HG03571 (cell line): ENCODE results near the gene TMEM223.
A peak's percentile ranks its signal among the peaks of the same experiment; 100 is the strongest.
"Not testable (repeated sequence)": the region's sequence is repeated elsewhere in the genome, so short reads cannot be mapped to it uniquely, and the experiment has no call there.

Experiments
- ATAC-seq: cut with Tn5 transposase; IDR thresholded peaks from one replicate; pipeline ENCODE4 v1.9.1; 2021; ENCODE audit not compliant: unreplicated experiment

TMEM223 gene

DNA sequence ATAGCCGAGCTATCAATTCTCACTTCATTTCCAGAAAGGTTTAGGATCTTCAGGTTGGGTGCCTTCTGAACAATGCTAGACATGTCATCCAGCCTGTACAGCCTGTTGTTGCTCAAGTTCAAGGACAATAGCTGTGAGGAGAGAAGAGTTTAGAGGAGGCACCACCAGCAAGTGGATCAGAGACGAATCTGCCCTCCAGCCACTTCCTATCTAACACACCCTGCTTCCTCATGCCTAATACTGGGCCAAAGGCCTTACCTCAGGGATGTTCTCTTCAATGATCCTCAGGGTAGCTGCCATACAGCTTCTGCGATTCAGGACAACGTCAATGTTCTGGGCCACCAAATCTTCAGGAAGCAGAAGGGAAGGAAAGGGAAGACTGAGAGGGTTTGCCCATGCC is 9.3 kb upstream of the TMEM223 start:
- ATAC-seq = no peak

DNA sequence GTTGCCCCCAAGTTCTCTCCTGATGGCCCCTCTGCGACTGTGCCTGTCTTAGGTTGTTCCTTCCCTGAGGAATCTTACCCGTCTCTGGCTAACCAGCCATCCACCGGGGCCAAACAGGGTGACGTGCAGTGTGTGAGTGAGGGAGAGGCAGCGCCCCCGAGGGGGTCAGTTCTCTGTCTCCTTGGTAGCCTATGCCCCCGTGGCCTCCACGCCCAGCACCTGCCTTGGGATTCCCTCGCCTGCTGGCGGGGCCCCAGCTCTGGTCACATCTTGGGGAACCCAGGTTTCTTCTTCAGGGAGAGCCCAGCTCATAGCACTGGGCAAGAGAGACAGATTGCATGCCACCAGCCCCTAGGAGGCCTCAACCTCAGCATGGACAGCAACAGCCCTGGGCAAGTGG is 7.7 kb upstream of the TMEM223 start:
- no peak for ATAC-seq

DNA sequence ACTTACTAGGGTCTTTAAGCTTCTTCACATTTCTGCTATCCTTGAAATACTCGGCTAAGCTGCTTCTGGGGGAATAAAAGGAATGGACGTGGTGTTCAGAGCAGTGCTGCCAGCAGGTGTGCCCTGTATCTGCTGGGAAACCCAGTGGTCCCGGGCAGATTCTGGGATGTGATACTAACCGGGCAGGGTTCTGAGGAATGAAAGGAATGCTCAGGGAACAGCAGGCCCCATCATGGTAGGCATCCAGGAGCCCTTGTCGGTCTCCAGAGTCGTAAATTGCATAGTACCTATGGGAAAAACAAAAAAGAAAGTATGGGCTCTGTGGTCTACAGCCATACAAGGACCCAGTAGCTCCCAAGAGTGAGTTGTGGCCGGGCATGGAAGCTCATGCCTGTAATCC is 4.5 kb upstream of the TMEM223 start:
- no peak for ATAC-seq

DNA sequence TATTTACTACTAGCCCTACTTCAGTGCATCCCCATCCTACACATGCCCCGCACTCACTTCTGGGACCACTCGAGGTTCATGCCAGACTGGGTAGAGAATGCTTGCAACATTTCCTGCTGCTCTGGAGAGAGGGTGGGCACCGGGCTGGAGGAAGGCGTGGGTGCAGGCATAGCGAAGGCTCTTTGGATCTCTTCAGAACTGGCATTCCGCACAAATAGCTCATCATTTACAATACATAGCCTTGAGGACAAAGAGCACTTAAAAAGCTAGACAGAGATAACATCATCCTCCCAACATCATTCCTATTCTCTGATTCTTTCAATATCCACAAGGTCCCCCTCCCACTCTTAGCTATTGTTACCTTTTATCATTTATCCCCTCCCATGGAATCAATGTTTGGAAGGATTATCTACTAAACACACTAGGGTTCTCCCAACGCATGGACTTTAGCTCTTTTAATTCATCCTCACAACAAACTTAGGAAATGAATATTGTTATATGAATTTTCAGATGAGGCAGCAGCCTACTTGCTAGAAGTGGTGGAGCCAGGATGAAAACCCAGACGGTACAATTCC is 2.5 kb upstream of the TMEM223 start:
- ATAC-seq = no peak

DNA sequence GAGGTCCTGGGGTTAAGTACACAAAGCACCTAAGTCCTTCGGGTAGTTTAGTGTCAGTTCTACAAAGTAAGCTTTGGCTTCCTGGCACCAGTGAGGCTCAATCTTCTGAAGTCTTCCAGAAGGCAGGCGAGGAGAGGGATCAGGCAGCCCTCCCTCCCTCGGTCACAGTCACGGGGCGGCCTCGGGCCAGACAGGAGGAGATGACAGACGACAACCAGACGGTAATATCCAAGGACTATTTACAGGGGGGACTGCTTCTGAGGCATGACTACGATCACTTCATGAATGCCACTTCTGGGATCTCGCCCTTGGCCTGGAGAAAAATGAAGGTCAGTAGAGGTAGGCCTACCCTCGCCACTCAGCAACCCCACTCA is 383 bp upstream of the TMEM223 start:
- no peak for ATAC-seq

DNA sequence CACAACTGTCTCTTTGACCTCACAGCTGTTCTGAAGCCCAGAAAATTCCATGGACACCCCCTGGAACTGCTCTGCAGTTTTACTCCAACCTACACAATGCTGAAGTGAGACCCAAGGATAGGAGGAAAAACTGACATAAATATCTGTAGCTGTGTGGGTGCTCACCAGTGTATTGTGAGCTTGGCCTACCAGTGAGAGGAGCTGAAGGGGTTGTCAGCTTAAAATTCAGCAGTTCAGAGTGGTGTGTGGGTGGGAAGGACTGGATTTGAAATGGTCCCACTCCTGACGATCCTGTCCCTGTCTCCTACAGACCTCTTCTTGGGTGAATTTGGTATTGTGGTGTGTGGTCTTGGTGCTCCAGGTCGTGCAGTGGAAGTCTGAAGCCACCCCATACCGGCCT is 2.2 kb downstream of the TMEM223 start:
- no peak for ATAC-seq

DNA sequence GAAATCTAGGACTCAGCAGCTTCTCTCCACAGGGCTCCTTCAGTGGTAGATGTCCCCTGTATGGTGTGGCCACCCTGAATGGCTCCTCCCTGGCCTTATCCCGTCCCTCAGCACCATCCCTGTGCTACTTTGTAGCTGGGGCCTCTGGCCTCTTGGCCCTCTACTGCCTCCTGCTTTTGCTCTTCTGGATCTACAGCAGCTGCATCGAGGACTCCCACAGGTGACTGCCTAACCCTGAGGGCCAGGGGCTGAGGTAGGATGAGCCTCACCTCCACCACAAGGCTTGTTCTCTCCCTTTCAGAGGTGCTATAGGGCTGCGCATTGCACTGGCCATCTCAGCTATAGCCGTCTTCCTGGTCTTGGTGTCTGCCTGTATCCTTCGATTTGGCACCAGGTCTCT is 2.8 kb downstream of the TMEM223 start:
- ATAC-seq = no peak

DNA sequence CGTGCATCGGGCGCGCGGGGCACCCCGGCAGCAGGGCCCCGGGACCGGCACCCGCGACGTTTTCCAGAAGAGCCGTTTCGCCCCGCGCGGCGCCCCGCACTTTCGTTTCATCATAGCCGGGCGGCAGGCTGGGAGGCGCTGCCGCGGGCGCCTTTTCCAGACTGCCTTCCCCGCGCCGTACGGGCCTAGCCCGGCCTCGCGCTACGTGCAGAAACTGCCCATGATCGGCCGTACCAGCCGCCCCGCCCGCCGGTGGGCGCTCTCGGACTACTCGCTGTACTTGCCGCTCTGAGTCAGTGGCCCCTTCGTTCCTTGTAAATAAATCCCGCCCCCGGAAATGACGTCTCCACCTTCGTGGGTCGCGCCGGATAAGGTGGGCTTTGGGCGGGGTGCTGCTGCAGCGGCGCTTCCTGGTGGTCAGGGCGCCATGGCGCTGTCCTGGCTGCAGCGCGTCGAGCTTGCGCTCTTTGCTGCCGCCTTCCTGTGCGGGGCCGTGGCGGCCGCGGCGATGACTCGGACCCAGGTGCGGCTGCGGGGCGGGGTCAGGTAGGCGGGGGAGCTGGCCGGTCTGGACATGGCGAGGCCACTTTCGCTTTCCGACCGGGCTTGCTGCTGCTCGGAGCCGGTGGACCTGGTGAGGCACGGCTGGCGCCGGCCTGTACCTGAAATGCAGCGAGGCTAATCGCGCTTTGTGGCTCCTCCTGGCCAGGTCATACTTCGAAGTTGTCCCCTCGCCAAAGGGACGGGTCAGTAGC is 4.6 kb downstream of the TMEM223 start, which contains the start of gene TMEM179B:
TMEM179B (plus strand) TSS at position 398 of the 755 bp plus-strand sequence; CDS start at position 428, 30 bp downstream.
- peak; percentile 50 for ATAC-seq

DNA sequence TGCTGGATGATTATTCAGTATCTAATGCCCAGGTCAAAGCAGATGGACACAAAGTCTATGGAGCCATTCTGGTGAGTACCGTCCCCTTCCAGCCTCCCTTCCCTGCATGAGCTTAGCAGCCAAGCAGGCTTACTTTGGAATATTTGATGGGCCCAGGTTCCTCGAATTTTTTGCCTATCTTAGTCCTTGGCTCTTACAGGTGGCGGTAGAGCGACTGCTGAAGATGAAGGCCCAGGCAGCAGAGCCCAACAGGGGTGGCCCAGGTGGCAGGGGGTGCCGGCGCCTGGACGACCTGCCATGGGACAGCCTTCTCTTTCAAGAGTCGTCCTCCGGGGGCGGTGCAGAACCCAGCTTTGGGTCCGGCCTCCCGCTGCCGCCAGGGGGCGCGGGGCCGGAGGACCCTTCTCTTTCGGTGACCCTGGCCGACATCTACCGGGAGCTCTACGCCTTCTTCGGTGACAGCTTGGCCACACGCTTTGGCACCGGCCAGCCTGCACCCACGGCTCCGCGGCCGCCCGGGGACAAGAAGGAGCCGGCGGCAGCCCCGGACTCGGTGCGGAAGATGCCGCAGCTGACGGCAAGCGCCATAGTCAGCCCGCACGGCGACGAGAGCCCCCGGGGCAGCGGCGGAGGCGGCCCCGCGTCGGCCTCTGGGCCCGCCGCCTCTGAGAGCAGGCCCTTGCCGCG is 5.3 kb downstream of the TMEM223 start:
- peak; percentile 59 for ATAC-seq

DNA sequence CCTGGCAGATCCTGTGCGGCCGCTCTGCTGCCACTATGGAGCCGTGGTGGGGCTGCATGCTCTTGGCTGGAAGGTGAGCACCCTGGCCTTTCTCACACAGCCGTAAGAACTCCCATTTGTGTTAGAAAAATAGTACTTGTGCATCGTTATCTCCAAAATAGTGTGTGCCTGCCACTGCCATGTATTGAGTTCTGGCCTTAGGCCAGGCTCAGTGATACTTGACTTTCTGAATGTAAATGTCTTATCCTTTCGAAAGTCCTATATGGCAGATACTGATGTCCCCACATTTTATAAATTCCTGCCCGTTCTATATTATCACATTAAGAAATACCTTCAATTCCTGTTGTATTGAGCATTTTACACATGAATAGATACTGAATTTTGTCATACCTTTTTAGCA is 9.1 kb downstream of the TMEM223 start:
- no peak for ATAC-seq

DNA sequence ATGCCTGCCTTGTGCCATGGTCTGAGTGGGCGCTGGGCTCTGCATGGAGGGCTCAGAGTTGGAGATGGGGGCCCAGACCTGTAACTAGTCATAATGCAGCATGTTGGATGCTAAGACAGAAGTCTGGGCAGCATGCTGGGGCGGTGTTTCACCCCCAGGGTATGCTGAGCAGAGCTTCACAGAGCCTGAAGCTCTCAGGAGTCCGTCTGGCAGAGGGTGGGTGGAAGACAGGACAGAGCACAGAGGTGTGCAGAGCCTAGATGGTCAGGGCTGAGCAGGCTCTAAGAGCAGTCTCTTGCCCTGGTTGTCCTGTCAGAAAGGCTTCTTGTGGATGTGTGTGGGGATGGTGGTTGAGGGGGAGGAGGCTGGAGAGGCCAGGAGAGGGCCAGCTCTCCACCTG is 13.4 kb downstream of the TMEM223 start:
- ATAC-seq = no peak

DNA sequence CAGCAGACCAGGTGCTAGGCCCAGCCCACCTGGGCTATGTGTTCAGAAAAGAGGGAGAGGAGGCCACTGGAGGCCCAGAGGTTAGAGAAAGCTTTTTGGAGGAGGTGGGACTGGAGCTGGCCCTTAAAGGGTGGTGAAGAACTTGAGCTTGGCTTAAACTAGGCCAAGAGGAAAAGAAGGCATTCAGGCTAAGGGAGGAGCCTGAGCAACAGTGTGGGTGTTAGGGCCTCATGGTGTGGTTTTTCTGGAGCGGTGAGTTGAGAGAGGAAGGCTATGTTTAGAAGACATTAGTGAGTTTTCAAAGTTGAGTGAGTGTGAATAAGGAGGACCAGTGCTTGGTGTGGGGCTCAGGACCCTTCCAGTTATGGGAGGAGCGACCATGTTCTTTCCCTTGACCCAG is 14.4 kb downstream of the TMEM223 start:
- ATAC-seq = no peak

DNA sequence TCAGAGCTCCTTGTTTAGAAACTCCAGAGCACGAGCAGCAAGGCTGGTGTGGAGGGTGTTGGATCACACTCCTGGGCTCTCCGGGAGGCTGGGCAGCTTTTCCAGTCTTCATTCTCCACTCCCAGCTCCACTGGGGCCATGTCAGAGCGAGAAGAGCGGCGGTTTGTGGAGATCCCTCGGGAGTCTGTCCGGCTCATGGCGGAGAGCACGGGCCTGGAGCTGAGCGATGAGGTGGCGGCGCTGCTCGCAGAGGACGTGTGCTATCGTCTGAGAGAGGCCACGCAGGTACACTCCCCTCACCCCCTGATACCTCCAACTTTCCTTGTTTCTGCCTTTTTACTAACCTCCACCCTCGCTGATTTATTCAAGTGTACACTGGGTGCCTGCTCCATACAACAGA is 16.2 kb downstream of the TMEM223 start:
- no peak for ATAC-seq

DNA sequence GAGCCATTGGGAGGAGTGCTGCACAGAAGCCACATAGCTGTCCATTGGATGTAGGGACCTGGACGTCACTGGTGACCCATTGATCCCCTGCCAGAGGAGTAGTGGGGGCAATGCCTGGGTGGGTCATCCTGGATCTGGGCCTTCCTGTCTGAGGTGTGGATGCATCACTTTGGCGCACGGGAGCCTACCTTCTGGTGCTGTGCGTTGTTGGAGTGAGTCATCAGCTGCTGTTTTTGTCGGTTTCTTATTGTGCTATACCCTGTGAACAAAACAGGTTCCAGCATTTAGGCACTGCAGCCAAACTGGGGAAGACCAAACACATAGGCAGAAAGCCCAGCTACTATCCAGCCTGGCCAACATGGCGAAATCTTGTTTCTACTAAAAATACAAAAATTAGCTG is 17.4 kb downstream of the TMEM223 start:
- ATAC-seq = no peak

DNA sequence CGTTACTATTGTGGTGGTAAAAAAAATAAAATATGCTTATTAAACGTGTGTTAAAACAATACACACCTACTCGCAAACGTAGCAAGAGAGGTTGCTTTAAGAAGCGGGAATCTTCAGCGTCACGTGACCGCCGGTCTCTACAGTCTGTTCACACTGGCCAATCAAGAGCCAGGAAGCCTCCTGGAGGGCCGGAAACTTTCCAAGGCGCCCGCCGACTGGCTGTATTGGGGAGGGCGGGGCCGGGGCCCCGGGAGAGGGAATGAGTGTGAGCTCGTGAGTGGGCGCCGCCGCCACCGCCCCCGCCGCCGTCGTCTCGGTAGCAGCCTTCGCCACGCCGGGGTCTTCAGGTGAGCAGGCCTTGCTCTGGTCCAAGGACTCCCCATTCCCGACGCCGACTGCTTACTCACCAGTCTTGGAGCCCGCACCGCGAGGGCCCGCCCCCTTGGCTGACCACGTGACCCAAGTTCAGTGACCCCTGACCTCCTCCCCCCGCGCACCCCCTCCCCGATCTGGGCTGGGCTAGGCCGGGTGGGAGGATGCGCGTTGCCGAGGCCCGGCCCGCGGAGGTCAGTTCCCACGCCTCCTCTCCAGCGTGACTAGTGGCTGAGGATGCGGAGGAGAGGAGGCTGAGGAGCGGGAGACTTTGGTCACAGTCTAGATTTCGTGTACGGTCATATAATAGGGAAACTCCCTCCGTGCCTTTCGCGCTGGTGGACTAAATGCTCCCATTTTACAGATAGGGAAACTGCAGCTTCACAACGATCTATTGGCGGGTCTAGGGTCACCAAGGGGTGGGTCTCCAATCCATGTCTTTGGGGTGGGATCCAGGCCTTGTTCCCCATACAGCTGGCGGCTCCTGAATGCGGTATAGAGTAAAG is 20.4 kb downstream of the TMEM223 start, which contains the start of gene TAF6L:
TAF6L (plus strand) TSS at position 253 of the 878 bp plus-strand sequence. CDS start 4,388 bp downstream, outside the sequence.
- peak; percentile 62 for ATAC-seq

DNA sequence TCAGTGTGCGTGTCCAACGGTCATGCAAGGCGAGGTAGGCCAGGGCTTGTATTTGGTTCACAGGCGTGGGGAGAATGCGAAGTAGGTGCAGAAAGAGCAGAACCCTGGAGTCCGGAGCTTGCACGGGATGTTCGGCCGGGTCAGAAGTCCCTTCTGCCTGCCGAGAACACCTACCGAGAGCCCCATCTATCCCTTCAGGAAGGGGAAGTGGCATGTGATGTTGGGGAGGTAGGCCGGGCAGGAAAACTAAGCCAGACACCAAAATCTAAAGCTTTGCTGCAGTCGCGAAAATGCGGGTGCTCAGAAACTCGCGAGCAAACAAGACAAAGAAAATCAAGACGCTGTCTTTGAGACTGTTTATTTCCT is 21.0 kb downstream of the TMEM223 start:
- peak; percentile 10 for ATAC-seq

DNA sequence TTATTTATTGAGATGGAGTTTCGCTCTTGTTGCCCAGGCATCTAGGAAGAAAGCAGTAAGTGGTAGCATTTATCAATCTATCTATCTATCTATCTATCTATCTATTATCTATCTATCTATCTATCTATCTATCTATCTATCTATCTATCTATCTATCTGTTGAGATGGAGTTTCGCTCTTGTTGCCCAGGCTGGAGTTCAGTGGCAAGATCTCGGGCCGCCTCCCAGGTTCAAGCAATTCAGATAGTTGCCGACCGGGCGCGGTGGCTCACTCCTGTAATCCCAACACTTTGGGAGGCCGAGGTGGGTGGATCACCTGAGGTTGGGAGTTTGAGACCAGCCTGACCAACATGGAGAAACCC is 31.0 kb downstream of the TMEM223 start:
- ATAC-seq = not testable (repeated sequence)

DNA sequence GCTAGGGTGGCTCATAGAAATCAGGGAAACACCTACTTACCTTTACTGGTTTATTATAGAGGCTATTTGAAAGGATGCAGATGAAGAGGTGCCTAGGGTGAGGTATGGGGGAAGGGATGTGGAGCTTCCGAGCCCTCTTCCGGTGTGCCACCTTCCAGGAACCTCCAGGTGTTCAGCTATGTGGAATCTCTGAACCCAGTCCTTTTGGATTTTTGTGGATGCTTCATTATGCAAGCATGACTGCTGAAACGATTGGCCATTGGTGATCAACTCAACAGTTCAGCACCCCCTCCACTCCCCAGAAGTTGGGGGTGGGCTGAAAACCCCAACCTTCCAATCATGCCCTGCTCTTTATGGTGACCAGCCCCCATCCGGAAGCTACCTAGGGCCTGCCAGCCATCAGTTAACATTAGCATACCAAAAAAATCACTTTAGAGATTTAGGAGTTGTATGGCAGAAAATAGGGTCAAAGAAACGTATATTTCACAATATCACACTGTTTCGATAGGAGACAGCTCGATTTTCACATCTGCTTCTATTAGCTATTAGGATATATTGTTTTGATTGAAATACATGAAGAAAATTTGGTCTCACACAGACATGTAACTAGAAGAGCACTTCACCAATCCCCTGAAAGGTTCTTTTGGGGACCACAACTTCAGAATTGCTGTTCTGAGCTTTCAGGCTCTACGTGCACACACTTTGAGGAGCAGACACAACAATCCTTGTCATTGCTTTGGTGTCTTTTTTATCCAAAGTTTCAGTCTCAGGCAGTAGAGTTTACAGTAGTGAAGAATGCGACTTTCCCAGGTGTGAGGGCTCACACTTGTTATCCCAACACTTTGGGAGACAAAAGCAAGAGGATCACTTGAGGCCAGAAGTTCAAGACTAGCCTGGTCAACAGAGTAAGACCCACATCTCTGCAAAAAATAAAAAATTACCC is 33.7 kb downstream of the TMEM223 start:
- ATAC-seq = no peak

DNA sequence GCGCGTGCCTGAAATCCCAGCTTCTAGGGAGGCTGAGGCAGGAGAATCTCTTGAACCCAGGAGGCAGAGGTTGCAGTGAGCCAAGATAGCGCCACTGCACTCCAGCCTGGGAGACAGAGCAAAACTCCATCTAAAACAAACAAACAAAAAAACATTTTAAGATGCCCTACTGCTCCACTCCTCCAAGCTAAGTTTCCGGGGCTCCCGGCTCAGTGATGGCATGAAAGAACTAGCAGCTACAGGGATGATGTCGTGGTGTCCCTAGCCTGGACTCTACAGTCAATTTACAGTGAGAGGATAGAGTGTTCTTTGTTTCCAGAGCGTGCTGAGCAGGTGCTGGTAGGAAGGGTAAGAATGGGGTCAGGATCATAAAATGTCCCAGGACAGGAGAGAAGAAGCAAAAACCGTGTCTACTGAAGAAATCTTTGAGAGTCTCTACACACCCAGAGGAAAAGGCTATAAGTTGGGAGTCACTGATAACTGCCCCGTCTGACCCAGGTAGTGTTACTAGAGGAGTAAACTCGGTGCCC is 36.7 kb downstream of the TMEM223 start:
- ATAC-seq = no peak
